Measurements from ENCODE around the gene RAB11FIP4. TPM values are rescaled to one million over a fixed set of nuclear protein-coding genes. Genes with fewer than 3 reads are reported as not detected.

Gene RAB11FIP4
- total and polyA plus RNA-seq, 2 of the 13 experiments (the other 11 are each of a cell fraction or from before 2014, with no cell fraction given) = 28.0 to 89.3 TPM

GRCh38 chr17:31475378-31476162 is 84.1 kb downstream of the RAB11FIP4 start (continued):
- no peak for TF ChIP-seq SUZ12 (IDR thresholded peaks at IDR 0.05; ENCODE audit: low read depth, low read length)
- TF ChIP-seq TFAP4 (IDR thresholded peaks at IDR 0.05; ENCODE audit: borderline replicate concordance, low read depth) = peak; percentile 84
- TF ChIP-seq ZNF562 (CRISPR knock-in tag; IDR thresholded peaks at IDR 0.05; ENCODE audit: borderline replicate concordance) = no peak
- no peak for TF ChIP-seq ZNF232 (CRISPR knock-in tag; IDR thresholded peaks at IDR 0.05; ENCODE audit: borderline replicate concordance)
- TF ChIP-seq ZNF205 (CRISPR knock-in tag; IDR thresholded peaks at IDR 0.05) = peak; percentile 84
- no peak for TF ChIP-seq NRL (CRISPR knock-in tag; IDR thresholded peaks at IDR 0.05; ENCODE audit: borderline replicate concordance)
- TF ChIP-seq ZNF550 (CRISPR knock-in tag; IDR thresholded peaks at IDR 0.05; ENCODE audit: borderline replicate concordance) = no peak
- TF ChIP-seq RBM22 (optimal IDR thresholded peaks at IDR 0.05; ENCODE audit: low read length) = no peak
- TF ChIP-seq SP5 (CRISPR knock-in tag; IDR thresholded peaks at IDR 0.05; ENCODE audit: borderline replicate concordance, low read depth) = peak; percentile 58; the same call in 1 of the 2 replicates
- no peak; the same call in 1 of the 2 replicates for TF ChIP-seq ATF6 (CRISPR knock-in tag; conservative IDR thresholded peaks at IDR 0.05)
- no peak for TF ChIP-seq ZNF83 (CRISPR knock-in tag; IDR thresholded peaks at IDR 0.05; ENCODE audit: borderline replicate concordance)
- TF ChIP-seq ZFP1 (CRISPR knock-in tag; IDR thresholded peaks at IDR 0.05) = peak; percentile 76; the same call in 1 of the 2 replicates
- no peak for TF ChIP-seq ZXDC (CRISPR knock-in tag; IDR thresholded peaks at IDR 0.05)
- no peak for TF ChIP-seq PHF20 (CRISPR knock-in tag; IDR thresholded peaks at IDR 0.05)
- TF ChIP-seq RBAK (CRISPR knock-in tag; IDR thresholded peaks at IDR 0.05) = peak; percentile 85
- TF ChIP-seq ZFP90 (CRISPR knock-in tag; IDR thresholded peaks at IDR 0.05; ENCODE audit: borderline replicate concordance) = no peak
- TF ChIP-seq SIX1 (CRISPR knock-in tag; IDR thresholded peaks at IDR 0.05; ENCODE audit: borderline replicate concordance) = peak; percentile 83
- peak; percentile 54; the same call in 1 of the 2 replicates for TF ChIP-seq ZNF552 (CRISPR knock-in tag; IDR thresholded peaks at IDR 0.05; ENCODE audit: borderline replicate concordance)
- TF ChIP-seq YEATS2 (CRISPR knock-in tag; IDR thresholded peaks at IDR 0.05; ENCODE audit: borderline replicate concordance) = peak; percentile 37; the same call in 1 of the 2 replicates
- no peak for TF ChIP-seq ZNF30 (CRISPR knock-in tag; IDR thresholded peaks at IDR 0.05)
- peak; percentile 65 for TF ChIP-seq ZBTB33 (CRISPR knock-in tag; IDR thresholded peaks at IDR 0.05)
- TF ChIP-seq SRF (IDR thresholded peaks at IDR 0.05; ENCODE audit: low read depth, low read length) = no peak
- no peak for TF ChIP-seq PAF1 (CRISPR knock-in tag; IDR thresholded peaks at IDR 0.05)

Data from HepG2 (cell line).